Esophagus mucosa (tissue), 1 donor: ENCODE results near the gene RALGPS1. TPM values are rescaled to one million over a fixed set of nuclear protein-coding genes. Genes with fewer than 3 reads are reported as not detected.
"Not testable (repeated sequence)": the region's sequence is repeated elsewhere in the genome, so short reads cannot be mapped to it uniquely, and the experiment has no call there.

Experiments
- ATAC-seq: fragments of 200-7000 bp; cut with Tn5 transposase; one replicate; pipeline ENCODE4 v1.9.1; 2020
- total RNA-seq: library from RNA; stranded (reverse); gene quantifications from one replicate; pipeline ENCODE4 v1.2.4, GENCODE V29; 2023
- donor health status: DM: yes; HTN: yes; CAD: no.

The RALGPS1 gene
- total RNA-seq, 1 donor from 2014 or later = 6.8 TPM

DNA sequence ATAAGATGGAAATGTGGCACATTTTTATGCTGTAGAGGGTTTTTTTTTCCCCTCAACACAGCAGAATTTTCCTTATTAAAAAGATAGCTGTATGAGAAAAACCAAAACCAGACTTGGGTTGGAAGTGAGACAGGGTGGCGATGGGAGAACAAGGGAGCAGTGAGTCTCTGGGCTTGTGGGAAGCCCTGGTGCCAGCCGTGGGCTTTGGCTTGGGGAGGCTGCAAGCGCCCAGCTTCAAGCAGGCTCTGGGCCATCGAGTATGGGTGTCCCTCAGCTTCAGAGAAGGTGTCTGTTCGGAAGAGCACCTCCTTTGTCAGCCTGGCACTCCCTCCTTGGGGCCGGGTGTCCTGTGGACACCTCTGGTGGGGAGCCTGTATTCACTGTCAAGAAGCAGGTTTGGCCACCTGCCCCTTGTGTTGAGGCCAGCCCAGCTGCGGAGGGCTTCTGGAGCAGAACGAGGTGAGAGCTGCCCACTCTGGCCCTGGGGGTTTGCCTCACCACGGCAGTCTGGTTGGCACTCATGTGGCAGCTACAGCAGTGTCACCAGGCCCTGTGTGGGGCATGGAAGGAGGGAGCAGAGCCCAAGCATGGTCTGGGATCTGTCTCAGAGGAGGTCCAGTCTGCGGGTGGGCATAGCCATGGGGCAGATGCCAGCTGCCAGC, 245.5 kb downstream of the RALGPS1 start:
- no peak for ATAC-seq

DNA sequence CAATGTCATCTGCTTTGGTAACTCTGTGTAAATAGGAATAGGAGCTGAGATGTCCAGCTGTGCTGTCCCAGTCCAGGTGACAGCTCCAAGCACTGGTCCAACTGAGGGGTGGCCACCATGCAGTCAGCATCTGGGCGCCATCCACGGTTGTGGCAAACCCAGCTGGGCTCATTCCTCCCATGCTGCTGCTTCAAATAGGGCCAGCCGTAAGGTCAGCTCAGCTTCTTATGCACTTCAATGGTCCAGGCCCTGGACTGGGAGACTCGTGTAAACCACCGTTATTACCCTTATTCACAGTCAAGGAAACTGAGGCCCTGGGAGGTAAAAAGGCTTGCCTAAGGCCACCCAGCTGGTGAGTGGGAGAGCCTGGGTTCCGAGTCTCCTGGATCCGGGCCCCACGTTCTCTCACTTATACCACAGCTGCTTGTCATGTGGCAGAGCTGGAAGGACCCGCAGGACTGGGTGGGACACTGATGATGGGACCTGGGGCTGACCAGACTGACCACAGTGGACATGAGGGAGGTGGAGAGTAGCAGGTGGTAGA, 246.6 kb downstream of the RALGPS1 start:
- no peak for ATAC-seq

DNA sequence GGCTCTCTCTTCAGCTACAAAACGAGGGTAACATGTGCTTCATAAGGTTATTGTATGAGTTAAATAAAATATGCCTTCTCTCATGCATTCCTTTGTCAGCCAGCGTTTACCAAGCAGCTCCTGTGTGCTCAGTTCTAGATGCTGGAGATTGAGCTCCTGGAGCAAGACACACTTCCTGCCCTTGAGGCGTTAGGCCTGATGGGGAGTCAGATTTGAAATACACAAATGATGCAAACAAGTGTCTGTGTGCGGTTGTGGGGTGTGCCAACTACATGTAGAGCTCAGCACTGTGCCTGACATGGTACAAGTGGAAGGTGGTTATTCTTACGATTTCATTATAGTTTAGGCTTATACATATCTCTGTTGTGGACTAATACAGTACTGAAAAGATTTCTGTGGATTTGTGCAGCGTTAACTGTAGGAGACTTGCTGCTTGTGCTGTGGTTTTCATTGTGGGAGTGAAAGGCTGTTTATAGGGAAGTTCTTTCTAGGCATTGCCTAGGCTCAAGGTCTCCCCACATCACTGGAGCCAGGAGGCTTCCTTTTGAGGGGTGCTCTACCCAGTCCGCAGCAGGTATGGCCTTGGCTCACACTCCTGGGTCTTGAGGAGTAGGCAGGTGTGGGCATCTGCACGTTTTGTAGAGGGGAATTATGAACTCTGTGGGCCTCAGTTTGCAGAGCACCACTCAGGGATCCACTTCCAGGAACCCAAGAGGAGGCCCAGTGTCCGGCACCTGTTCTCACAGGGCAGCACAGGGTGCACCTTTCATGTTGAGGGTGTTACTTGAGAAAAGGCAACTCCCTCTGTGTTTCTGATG, 247.7 kb downstream of the RALGPS1 start:
- no peak for ATAC-seq

DNA sequence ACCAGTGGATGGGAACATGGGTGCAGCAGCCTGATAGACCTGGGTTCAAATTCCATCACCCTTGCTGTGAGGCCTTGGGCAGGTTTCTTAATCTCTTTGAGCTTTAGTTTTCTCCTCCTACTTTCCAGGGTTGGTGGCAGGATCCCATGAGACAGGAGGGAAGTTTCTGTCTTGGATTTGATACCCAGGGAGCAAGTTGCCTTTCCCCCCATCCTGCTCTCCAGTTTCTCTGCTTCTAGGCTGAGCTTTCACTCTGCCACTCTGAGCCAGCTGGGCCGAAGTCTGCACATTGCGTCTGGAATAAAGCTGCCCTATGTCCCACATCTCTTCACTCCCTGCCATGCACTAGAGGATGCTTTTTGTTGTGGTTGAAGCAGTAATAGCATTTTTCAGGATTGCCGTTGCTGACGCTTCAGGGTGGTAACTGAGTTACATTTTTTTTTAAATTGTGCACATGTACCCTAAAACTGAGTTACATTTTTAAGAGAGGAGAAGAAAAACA, 248.3 kb downstream of the RALGPS1 start:
- ATAC-seq = no peak

DNA sequence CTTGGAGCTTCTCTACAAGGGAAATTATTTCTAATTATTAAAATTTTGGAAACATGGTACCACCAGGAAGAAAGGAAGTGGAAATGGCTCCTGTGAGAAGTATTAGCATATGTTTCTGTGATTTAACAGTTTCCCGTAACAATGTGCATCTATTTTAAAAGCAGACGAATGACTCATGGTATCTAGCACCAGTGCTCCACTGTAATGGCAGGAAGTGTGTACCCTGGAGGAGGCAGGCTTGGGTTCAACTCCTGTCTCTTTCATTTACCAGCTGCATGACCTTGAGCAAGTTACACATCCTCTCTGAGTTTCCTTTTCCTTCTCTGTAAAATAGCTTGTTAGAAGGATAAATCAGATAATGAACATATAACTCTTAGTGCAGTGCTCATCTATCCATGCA, 248.8 kb downstream of the RALGPS1 start:
- ATAC-seq = peak; percentile 11

DNA sequence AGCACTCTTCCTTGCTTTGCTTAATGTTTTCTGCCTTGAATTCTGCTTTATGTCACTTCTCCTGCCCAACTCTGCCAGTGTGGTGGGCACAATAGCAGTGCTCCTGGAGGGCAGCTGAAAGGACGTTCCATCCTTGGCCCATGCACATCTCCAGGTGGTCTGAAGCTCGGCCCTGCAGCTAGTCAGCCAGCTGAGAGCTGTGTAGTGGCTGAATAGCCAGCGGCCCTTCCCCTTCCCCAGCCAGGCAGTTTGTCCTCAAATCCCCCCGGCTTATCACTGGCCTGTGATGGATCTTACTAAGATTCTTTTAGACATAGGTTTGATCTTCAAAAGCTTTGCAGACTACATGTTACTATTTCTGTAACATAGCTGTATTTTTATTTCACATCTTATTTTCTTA, 250.5 kb downstream of the RALGPS1 start:
- no peak for ATAC-seq

DNA sequence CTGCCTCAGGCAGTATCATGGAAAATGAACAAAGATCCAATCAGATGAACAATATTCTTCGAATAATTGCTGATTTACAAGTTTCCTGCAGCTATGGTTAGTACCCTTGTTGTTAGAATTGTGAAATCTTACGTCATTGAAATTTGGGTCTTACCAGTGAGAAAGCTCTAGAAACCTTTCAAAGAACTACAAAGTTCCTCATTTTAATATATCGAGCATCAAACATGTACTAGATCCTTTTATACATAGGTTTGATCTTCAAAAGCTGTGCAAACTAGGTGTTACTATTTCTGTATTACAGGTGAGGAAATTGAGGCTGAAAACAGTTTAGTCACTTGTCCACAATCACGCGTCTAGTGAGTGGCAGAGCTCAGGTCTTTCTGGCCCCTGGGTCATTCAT, 251.5 kb downstream of the RALGPS1 start:
- ATAC-seq = no peak

DNA sequence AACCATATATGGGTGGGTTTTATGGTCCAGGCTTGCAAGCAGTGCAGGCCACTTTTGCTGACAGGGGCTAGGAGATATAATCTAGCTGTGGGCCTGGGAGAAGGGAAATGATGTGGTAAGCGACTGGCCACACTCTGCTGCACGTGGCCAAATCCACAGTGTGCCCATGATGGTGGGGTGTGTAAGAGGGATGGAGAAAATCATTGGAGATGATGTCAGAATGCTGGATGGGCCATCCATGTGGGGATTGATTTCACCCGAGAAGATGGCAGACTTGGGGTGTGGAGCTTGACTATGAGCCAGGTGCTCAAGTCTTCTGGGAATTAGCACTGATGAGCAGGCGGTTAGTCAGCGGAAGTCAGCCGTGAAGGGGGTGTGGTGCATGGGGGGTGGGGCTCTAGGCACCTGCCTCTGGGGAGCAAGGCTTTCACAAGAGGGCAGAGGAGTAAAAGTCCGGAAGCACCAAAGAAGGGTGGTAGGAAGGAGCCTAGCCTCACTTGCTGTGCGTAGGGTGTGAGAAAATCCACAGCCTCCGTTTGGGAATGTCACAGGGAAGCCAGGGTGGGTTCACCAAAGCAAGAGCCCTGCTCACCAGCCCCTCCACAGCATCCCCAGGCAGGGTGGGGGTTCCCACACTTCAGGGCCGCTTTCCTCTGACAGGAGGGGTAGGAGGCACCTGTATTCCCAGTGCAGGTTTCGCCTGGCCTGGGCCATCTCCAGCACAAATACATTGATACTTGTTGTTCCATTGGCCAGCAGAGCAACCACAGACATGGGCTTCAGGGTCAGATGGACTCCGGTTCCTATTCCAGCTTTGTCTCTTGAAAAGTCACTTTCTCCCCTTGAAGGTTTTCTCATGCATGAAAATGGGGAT, 252.3 kb downstream of the RALGPS1 start:
- ATAC-seq = peak; percentile 96

DNA sequence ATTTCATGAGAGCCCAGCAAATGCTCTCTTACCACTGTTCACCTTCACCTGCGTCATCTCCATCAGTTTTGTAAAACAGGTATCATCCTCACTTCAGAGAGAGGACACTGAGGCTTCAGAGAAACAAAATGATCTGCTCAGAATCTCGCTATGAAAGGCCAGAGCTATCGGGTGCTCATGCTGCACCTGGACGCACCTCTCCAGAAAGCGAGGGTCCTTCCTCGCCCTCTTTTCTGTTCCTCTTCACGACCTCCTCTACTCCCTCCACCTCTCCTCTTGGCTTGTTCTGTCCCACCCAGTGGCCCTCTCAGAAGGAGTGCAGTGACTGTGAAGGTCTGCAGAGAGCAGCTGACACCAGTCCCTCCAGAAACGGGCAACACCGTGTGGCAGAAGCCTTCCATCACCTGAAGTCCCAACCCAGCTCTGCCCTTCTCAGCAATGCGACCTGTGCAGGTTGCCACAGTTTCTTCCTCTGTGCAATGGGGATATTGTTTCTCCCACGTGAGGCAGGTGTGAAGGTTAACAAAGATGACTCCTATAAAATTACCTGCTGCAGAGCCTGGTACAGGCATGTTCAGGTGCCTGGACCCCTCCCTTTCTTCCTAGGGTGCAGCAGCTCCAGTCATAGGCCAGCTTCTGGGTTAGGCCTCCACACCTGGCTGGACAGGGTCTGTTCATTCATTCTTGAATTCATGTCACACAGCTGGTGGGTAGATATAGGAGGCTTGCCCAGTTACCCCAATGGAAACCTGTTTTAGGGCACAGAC, 253.2 kb downstream of the RALGPS1 start:
- peak; percentile 67 for ATAC-seq

DNA sequence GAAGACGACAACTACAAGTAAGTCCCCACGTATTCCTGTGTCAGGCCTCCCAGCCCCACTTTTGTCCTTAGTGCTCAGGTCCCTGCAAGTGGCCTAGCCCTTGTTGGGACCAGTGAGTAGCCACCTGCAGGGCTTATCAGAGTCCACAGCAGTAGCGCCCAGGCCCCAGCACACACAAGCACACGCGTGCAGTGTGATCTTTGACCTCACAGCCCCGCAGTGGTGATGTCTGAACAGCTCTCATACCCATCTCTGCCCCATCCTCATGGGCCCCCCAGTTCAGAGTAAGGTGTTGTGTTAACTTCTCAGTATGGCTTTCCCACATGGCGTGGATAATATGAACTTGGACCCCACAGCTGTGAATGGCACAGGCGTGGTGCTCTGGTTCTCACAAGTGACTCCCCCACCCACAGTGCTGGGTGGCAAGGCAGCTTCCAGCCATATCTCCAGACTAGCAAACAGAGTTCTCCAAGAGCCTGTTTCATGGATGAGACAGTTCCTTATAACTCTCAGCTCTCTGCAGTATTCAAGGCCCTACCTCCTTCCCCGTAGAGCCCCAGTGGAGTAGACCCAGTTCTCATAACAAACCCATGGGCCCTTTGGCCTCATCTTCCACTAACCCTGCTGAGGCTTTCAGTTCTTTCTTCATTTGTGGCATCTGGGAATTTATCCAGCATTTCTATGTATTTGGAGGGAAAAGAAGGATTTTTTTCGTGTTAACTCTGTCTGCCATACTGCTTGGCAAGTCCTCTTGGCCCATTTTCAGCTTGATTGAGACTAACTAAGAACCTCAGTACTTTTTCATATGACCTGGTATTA, 254.4 kb downstream of the RALGPS1 start:
- no peak for ATAC-seq

DNA sequence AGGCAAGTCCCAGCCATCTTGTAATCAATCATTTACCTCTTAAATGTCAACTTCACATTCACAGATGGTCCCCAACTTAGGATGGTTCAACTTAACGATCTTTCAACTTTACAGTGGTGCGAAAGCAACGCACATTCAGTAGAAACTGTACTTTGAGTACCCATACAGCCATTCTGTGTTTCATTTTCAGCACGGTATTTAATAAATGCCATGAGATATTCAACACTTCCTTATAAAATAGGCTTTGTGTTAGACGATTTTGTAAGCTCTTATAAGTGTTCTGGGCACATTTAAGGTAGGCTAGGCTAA, 254.9 kb downstream of the RALGPS1 start:
- ATAC-seq = no peak

DNA sequence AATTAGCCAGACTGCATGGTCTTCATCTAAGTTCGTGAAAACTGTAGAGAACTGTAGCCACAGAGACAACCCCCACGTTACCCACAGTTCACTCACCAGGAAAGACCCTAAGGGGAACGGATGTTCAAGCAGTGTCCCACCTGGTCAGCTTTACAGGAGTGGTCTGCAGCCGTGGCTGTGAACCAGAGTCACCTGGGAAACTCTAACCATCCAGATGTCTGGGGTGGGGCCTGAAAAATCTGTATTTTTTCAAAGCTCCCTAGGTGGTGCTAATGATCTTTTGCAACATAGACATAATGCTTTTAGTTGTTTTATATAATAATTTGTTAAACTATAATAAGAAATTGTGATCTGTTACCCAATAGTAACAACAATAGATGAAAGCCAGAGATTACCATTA, 255.5 kb downstream of the RALGPS1 start:
- no peak for ATAC-seq

DNA sequence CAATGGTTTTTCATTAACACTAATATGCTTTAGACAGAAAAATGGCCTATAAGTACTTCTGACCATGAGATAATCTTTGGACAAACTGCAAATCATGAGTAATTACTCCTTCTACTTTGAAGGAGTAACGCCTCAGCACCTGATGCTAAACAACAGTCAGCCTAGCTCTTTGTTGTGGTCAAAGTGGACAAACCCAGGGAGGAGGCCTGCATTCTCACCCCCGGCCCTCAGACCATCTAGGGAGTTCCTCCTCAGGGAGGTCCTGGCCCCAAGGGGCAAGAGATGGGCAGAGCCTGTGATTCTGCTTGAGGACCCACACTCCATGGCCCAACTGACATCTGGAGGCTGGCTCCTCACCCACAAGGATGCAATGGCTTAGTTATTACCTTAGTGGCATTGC, 256.1 kb downstream of the RALGPS1 start:
- no peak for ATAC-seq

DNA sequence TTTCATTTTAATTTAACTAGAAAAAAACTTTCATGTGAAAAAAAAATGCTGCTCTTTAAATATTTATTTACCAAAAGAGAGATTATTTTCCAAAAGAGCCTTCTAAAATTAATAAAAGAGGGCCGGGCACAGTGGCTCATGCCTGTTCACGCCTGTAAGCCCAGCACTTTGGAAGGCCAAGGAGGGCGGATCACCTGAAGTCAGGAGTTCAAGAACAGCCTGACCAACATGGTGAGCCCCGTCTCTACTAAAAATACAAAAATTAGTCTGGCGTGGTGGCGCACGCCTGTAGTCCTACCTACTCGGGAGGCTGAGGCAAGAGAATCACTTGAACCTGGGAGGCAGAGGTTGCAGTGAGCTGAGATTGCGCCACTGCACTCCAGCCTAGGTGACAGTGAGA, 256.8 kb downstream of the RALGPS1 start:
- ATAC-seq = not testable (repeated sequence)

DNA sequence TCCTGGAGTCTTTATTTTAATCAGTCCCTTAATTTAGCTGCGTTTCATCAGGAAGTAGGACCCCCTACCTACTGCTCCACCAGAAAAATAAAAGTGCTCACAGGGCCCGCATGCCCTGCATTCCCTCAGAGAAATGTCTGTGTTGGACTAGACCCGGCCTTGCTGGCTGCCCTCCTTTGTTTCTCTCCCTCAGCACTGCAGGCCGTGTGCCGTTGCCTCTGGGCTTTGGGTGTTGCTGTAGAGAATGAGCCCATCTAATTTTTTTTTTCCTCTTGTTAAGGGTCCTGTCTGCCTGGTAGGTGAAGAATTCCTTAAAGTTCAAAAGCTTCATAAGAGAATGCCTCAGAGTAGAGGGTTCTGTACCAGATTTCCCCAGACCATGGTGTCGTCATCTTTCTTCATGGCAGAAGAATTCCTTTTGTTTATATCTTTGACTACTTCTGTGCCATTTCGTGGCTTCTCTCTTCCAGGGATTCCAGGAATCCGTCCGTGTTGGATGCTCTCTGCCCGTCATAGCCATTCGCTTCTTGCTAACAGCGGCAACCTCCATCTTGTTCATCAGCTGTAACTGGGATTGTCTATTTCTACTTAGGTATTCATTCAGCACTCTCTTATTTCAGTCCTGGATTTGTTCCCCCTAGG, 257.6 kb downstream of the RALGPS1 start:
- ATAC-seq = no peak

DNA sequence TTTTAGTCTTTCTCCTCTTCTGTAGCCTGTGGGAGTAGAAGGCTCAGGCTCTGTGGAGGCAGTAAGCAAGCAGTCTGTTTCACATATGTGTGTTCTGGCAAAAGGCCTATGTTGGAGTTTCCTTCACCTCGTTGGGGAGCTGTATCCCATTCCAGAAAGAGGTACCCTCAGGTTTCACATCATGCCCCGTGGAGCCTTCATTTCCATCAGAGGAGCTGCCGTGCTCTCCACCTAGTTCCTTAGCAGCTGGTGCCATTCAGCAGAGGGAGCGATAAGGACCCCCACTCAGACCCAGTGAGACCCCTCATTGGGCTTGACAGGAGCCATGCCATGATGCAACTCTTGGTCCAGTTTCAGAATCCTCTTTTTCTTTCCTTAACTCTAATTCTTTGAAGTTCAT, 258.5 kb downstream of the RALGPS1 start:
- no peak for ATAC-seq

DNA sequence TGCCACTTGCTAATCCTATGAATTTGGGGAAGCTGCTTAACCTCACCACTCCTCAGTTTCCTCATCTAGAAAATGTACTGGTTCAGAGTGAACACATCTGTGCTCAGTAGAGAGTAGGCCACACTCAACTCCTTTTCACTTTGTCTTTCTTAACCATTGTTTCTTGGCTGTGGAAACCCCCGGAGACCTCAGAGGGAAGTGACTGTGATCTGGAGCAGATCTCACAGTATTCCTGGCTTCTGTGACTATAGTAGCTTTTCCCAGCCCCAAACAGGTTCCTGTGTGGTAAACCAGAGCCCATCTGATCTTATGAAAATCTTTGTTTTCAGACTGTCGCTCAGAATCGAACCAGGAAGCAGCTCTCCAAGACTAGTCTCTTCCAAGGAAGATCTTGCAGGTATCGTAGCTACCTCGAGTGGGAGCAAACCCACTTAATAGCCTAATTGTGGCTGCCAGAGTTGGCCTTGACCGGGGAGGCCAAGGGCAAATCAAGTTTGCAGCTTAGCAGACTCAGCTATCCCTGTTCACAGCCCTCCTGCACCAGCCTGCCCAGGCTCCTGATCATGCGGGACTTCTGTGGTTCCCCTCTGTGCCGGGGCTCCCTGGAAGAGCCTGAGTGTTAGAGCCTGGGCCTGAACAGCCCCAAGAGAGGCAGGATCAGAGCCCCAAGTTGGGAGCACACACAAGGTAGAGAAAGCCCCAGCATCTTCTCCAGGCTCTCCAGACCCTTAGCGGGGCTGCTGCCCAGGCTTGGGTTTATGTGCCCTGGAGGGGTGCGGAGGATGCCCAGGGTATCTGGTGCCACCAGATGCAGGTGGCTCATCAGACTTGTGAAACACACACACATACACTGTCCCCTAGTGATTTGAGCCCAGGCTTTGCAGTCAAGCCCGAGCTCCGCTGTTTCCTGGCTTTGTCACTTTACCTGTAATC, 260.1 kb downstream of the RALGPS1 start:
- no peak for ATAC-seq

DNA sequence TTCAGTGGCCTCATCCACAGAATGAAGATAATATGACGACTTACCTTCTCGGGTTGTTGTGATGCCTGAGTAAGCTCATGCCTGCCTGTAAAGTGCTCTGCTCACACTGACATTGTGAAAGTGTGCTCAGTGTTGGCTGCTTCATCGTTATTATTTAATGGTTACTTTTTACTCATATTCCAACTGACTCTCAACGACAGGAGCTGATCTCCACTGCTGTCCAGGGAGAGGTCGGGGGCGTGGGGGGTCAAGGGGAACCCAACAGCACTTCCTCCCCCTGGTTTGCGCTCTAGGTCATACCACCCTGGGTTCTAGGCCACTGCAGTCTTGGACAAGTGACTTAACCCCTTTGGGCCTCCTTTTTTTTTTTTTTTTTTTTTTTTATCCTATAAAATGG, 260.7 kb downstream of the RALGPS1 start:
- ATAC-seq = no peak

DNA sequence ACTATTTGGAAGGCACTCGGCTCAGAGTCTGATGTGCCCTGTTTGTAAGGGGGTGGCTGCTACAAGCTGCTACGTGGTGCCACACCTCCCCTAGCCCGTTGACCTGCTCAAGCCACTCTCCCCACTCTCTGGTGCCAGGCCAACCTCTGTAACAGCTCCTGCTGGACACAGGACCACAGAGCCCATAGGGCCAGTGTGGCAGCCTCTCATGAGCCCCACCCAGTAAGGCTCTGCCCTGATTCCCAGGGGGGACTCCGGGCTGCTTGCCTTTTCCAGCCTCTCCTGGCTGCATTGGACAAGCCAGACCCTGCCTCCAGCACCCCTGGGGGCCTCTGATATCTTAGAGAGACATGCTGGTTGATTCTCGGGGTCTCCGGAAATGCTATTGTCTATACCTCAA, 261.2 kb downstream of the RALGPS1 start:
- ATAC-seq = peak; percentile 14

DNA sequence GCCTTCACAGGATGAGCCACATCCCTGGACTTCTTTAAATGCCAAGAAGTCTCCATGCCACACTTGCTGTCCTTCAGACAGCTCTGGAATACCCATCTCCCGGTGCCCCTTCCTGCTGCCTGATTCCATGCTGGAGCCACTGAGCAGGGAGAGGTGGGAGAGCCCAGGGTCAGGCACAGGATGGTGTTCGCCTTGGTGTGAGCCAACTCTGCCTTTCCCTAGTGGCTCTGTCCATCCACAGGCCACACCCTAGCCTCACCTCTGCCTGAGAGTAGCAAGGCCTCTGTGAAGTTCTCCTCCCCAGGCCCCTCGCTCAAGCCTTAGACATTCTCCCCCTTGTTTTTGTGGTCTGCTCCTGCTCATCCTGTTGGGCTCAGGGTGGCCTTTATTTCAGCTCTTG, 262.0 kb downstream of the RALGPS1 start:
- no peak for ATAC-seq
